HEK293 (cell line): ENCODE results near the gene SUPT3H.

ENCODE experiments used
- CTCF ChIA-PET: fragments of 350-600 bp; formaldehyde crosslinking; extraction: SDS; loops from one replicate; lab custom pipeline; 2021; ENCODE audit warnings: antibody characterized with exemption; lab: Yijun Ruan, JAX
- POLR2A ChIA-PET: fragments of 300-600 bp; formaldehyde crosslinking; extraction: SDS; loops from one replicate; lab custom pipeline; 2020; ENCODE audit warnings: antibody characterized with exemption, inconsistent platforms; lab: Yijun Ruan, JAX
- H3K27ac ChIP-seq: fragments of 200-500 bp; sonication (Bioruptor generic); 2 replicates; pipeline ENCODE4 v1.5.1; 2014; ENCODE audit warnings: low read depth, low read length, control low read depth, inconsistent platforms; ENCODE audit errors: extremely low read depth
- H3K36me3 ChIP-seq, 2 experiments: fragments of 200-500 bp in 1 of 2; sonication (Bioruptor generic) in 1 of 2; 1 replicate in 1 of 2; 2 replicates in 1 of 2; pipeline ENCODE4 v1.5.1; 2014 to 2017; ENCODE audit warnings: inconsistent platforms in 2 of 2, low read length in 2 of 2; ENCODE audit not compliant: control insufficient read depth in 2 of 2, insufficient read depth in 1 of 2
- H3K4me1 ChIP-seq: fragments of 200-500 bp; sonication (Bioruptor generic); 2 replicates; pipeline ENCODE4 v1.5.1; 2014; ENCODE audit warnings: mild to moderate bottlenecking, low read length, inconsistent platforms; ENCODE audit not compliant: control insufficient read depth, insufficient read depth
- H3K4me3 ChIP-seq: 2 replicates; pipeline ENCODE4 v1.5.1; 2011; ENCODE audit warnings: low read depth, mild to moderate bottlenecking, control low read depth, low read length, moderate library complexity
- H3K9me3 ChIP-seq: fragments of 200-500 bp; sonication (Bioruptor generic); 2 replicates; pipeline ENCODE4 v1.5.1; 2014; ENCODE audit warnings: low read depth, low read length, inconsistent platforms; ENCODE audit not compliant: control insufficient read depth, insufficient read depth
- GFI1B ChIP-seq: fragments of 450-650 bp; formaldehyde crosslinking; IDR thresholded peaks from 2 replicates; pipeline ENCODE4 v1.5.1; 2016; ENCODE audit warnings: missing biosample characterization, missing genetic modification characterization
- GLIS1 ChIP-seq: fragments of 450-650 bp; formaldehyde crosslinking; IDR thresholded peaks from 2 replicates; pipeline ENCODE4 v1.5.1; 2016; ENCODE audit warnings: missing biosample characterization, missing genetic modification characterization
- KLF16 ChIP-seq: fragments of 450-650 bp; formaldehyde crosslinking; IDR thresholded peaks from 2 replicates; pipeline ENCODE4 v1.5.1; 2017; ENCODE audit warnings: missing biosample characterization, missing genetic modification characterization
- OSR2 ChIP-seq: fragments of 450-650 bp; formaldehyde crosslinking; IDR thresholded peaks from 2 replicates; pipeline ENCODE4 v1.5.1; 2016; ENCODE audit warnings: missing biosample characterization, missing genetic modification characterization
- SP2 ChIP-seq: fragments of 450-650 bp; formaldehyde crosslinking; IDR thresholded peaks from 2 replicates; pipeline ENCODE4 v1.5.1; 2016; ENCODE audit warnings: missing biosample characterization, missing genetic modification characterization
- ZBTB20 ChIP-seq: fragments of 450-650 bp; formaldehyde crosslinking; IDR thresholded peaks from 2 replicates; pipeline ENCODE4 v1.5.1; 2016; ENCODE audit warnings: missing biosample characterization, missing genetic modification characterization
- ZFP69B ChIP-seq: fragments of 450-650 bp; formaldehyde crosslinking; IDR thresholded peaks from 2 replicates; pipeline ENCODE4 v1.5.1; 2016; ENCODE audit warnings: missing biosample characterization, missing genetic modification characterization
- ZNF132 ChIP-seq: fragments of 450-650 bp; formaldehyde crosslinking; IDR thresholded peaks from 2 replicates; pipeline ENCODE4 v1.5.1; 2017; ENCODE audit warnings: missing biosample characterization, missing genetic modification characterization, borderline replicate concordance
- ZNF214 ChIP-seq: fragments of 450-650 bp; formaldehyde crosslinking; IDR thresholded peaks from 2 replicates; pipeline ENCODE4 v1.5.1; 2017; ENCODE audit warnings: missing biosample characterization, mild to moderate bottlenecking, missing genetic modification characterization, borderline replicate concordance
- ZNF223 ChIP-seq: fragments of 450-650 bp; formaldehyde crosslinking; IDR thresholded peaks from 2 replicates; pipeline ENCODE4 v1.5.1; 2016; ENCODE audit warnings: missing biosample characterization, missing genetic modification characterization
- ZNF26 ChIP-seq: fragments of 450-650 bp; formaldehyde crosslinking; IDR thresholded peaks from 2 replicates; pipeline ENCODE4 v1.5.1; 2016; ENCODE audit warnings: missing biosample characterization, missing genetic modification characterization
- ZNF366 ChIP-seq: fragments of 450-650 bp; formaldehyde crosslinking; conservative IDR thresholded peaks from 2 replicates; pipeline ENCODE4 v1.5.1; 2016; ENCODE audit warnings: missing biosample characterization, missing genetic modification characterization
- ZNF426 ChIP-seq: fragments of 450-650 bp; formaldehyde crosslinking; IDR thresholded peaks from 2 replicates; pipeline ENCODE4 v1.5.1; 2017; ENCODE audit warnings: missing biosample characterization, missing genetic modification characterization, mild to moderate bottlenecking, inconsistent platforms, moderate library complexity
- ZNF530 ChIP-seq: fragments of 450-650 bp; formaldehyde crosslinking; IDR thresholded peaks from 2 replicates; pipeline ENCODE4 v1.5.1; 2016; ENCODE audit warnings: low read depth, missing biosample characterization, missing genetic modification characterization
- ZNF549 ChIP-seq: fragments of 450-650 bp; IDR thresholded peaks from 2 replicates; pipeline ENCODE4 v1.5.1; 2018; ENCODE audit warnings: missing biosample characterization, missing genetic modification characterization, mild to moderate bottlenecking, inconsistent platforms, moderate library complexity
- ZNF561 ChIP-seq: fragments of 450-650 bp; IDR thresholded peaks from 2 replicates; pipeline ENCODE4 v1.5.1; 2018; ENCODE audit warnings: missing biosample characterization, missing genetic modification characterization, borderline replicate concordance
- ZNF596 ChIP-seq: fragments of 450-650 bp; IDR thresholded peaks from 2 replicates; pipeline ENCODE4 v1.5.0; 2018; ENCODE audit warnings: missing biosample characterization, mild to moderate bottlenecking, missing genetic modification characterization, moderate library complexity
- ZNF624 ChIP-seq: fragments of 450-650 bp; formaldehyde crosslinking; IDR thresholded peaks from 2 replicates; pipeline ENCODE4 v1.5.1; 2017; ENCODE audit warnings: missing biosample characterization, missing genetic modification characterization
- ZNF626 ChIP-seq: fragments of 450-650 bp; sonication (Bioruptor Pico); formaldehyde crosslinking; IDR thresholded peaks from 2 replicates; pipeline ENCODE4 v1.5.1; 2018; ENCODE audit warnings: missing biosample characterization, missing genetic modification characterization, inconsistent platforms
- ZNF76 ChIP-seq: fragments of 450-650 bp; formaldehyde crosslinking; IDR thresholded peaks from 2 replicates; pipeline ENCODE4; 2016; ENCODE audit warnings: low read depth, missing biosample characterization, missing genetic modification characterization, borderline replicate concordance
- ZNF791 ChIP-seq: fragments of 450-650 bp; formaldehyde crosslinking; IDR thresholded peaks from 2 replicates; pipeline ENCODE4 v1.5.1; 2016; ENCODE audit warnings: missing biosample characterization, missing genetic modification characterization
- ZNF830 ChIP-seq: fragments of 450-650 bp; IDR thresholded peaks from 2 replicates; pipeline ENCODE4 v1.5.0; 2018; ENCODE audit warnings: missing biosample characterization, missing genetic modification characterization, low read depth, mild to moderate bottlenecking, moderate library complexity
- ZNF843 ChIP-seq: fragments of 450-650 bp; formaldehyde crosslinking; IDR thresholded peaks from 2 replicates; pipeline ENCODE4 v1.5.1; 2016; ENCODE audit warnings: missing biosample characterization, missing genetic modification characterization
- TF ChIP-seq, protein P1 (sequence below): fragments of 450-650 bp; formaldehyde crosslinking; IDR thresholded peaks from 2 replicates; pipeline ENCODE4 v1.5.1; 2016; ENCODE audit warnings: missing biosample characterization, missing genetic modification characterization
- TF ChIP-seq, protein P2 (sequence below): fragments of 450-650 bp; formaldehyde crosslinking; IDR thresholded peaks from 2 replicates; pipeline ENCODE4 v1.5.1; 2016; ENCODE audit warnings: missing biosample characterization, missing genetic modification characterization

SUPT3H gene

DNA sequence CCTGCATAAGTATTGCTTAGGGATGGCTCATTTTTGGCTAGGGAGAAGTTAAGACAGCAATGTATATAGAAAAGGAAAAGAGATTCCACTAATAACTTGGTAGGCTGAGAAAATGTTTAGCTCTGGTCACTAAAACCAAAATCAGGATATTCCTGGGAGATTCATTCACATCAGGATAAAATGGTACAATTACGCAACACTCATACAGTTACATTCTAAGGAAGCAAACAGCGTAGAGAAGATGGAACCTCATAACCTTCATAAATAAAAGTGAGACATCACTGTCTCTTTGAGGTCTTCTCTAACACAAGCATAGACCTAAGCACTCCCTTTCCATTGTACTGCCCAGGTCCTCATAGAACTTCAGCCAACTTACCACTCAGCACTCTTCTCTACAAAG is 345.3 kb downstream of the SUPT3H start:
- CTCF ChIA-PET, result no interaction called here
- POLR2A ChIA-PET, result no interaction called here

GRCh38 chr6:45031601-45032000 is 346.1 kb downstream of the SUPT3H start:
- Histone ChIP-seq H3K27ac (no peak overlapping the region), H3K36me3 (no peaks in the 10 kb centered on the region), H3K9me3 (peaks cover 2% of the 10 kb centered on the region; the same call in 1 of the 2 replicates), H3K4me1 (no peaks in the 10 kb centered on the region)
- POLR2A ChIA-PET, result no interaction called here
- TF ChIP-seq ZNF843 (tag by site-specific recombination) (no peak), ZNF366 (tag by site-specific recombination) (no peak), ZNF76 (tag by site-specific recombination) (no peak), OSR2 (no peak), ZNF561 (tag by site-specific recombination) (no peak), ZNF626 (no peak)
- TF ChIP-seq, all 188 proteins: peak for 0
- CTCF ChIA-PET, result interaction anchor here (0.6 kb wide), 2 partner anchors 9 to 174 kb away, joined by 3 to 5 read pairs; no protein-coding TSS in a partner anchor
- no peak overlapping the region for H3K4me3 ChIP-seq

More for the DNA sequence above, 345.3 kb downstream of the SUPT3H start:
- Histone ChIP-seq H3K9me3 (peaks cover 1% of the 10 kb centered on the region; the same call in 1 of the 2 replicates), H3K4me3 (no peak overlapping the region), H3K36me3 (no peaks in the 10 kb centered on the region), H3K27ac (no peak overlapping the region), H3K4me1 (no peaks in the 10 kb centered on the region)
- no peak for TF ChIP-seq GLIS1 (tag by site-specific recombination)
- TF ChIP-seq, protein P1, sequence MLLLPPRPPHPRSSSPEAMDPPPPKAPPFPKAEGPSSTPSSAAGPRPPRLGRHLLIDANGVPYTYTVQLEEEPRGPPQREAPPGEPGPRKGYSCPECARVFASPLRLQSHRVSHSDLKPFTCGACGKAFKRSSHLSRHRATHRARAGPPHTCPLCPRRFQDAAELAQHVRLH (tag by site-specific recombination), result no peak
- no peak for TF ChIP-seq ZNF214 (tag by site-specific recombination)
- no peak for TF ChIP-seq ZNF791 (tag by site-specific recombination)
- no peak for TF ChIP-seq ZNF624 (tag by site-specific recombination)
- no peak for TF ChIP-seq SP2
- TF ChIP-seq KLF16, result no peak

- no peak overlapping the region for H3K27ac ChIP-seq
- ChIA-PET CTCF (interaction anchor here (0.5 kb wide), 1 partner anchor 54 kb away, joined by 4 read pairs; no protein-coding TSS in a partner anchor), POLR2A (no interaction called here)
- no peaks in the 10 kb centered on the region for H3K4me1 ChIP-seq
- no peaks in the 10 kb centered on the region for H3K36me3 ChIP-seq
- peaks cover 2% of the 10 kb centered on the region; the same call in 1 of the 2 replicates for H3K9me3 ChIP-seq
- H3K4me3 ChIP-seq, result no peak overlapping the region
- no peak for TF ChIP-seq ZBTB20
- no peak for TF ChIP-seq ZNF530
- TF ChIP-seq ZFP69B (tag by site-specific recombination), result no peak
- no peak for TF ChIP-seq ZNF426 (tag by site-specific recombination)
Measured at GRCh38 chr6:45027126-45027525, 350.6 kb downstream of the SUPT3H start.

- CTCF ChIA-PET, result interaction anchor here (0.7 kb wide), 1 partner anchor 551 kb away, joined by 4 read pairs; no protein-coding TSS in a partner anchor
- no peaks in the 10 kb centered on the region for H3K4me1 ChIP-seq
- H3K4me3 ChIP-seq, result no peak overlapping the region
- POLR2A ChIA-PET, result no interaction called here
- no peaks in the 10 kb centered on the region for H3K36me3 ChIP-seq
- peaks cover 2% of the 10 kb centered on the region; the same call in 1 of the 2 replicates for H3K9me3 ChIP-seq
- H3K27ac ChIP-seq, result no peak overlapping the region
- TF ChIP-seq ZNF26 (tag by site-specific recombination), result no peak
- no peak for TF ChIP-seq ZNF132 (tag by site-specific recombination)
- no peak for TF ChIP-seq ZNF830 (tag by site-specific recombination)
- TF ChIP-seq GFI1B (tag by site-specific recombination), result no peak
- TF ChIP-seq ZNF223 (tag by site-specific recombination), result no peak
- TF ChIP-seq ZNF549, result no peak
- TF ChIP-seq, protein P2, sequence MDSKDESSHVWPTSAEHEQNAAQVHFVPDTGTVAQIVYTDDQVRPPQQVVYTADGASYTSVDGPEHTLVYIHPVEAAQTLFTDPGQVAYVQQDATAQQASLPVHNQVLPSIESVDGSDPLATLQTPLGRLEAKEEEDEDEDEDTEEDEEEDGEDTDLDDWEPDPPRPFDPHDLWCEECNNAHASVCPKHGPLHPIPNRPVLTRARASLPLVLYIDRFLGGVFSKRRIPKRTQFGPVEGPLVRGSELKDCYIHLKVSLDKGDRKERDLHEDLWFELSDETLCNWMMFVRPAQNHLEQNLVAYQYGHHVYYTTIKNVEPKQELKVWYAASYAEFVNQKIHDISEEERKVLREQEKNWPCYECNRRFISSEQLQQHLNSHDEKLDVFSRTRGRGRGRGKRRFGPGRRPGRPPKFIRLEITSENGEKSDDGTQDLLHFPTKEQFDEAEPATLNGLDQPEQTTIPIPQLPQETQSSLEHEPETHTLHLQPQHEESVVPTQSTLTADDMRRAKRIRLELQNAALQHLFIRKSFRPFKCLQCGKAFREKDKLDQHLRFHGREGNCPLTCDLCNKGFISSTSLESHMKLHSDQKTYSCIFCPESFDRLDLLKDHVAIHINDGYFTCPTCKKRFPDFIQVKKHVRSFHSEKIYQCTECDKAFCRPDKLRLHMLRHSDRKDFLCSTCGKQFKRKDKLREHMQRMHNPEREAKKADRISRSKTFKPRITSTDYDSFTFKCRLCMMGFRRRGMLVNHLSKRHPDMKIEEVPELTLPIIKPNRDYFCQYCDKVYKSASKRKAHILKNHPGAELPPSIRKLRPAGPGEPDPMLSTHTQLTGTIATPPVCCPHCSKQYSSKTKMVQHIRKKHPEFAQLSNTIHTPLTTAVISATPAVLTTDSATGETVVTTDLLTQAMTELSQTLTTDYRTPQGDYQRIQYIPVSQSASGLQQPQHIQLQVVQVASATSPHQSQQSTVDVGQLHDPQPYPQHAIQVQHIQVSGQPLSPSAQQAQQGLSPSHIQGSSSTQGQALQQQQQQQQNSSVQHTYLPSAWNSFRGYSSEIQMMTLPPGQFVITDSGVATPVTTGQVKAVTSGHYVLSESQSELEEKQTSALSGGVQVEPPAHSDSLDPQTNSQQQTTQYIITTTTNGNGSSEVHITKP (tag by site-specific recombination), result no peak
- TF ChIP-seq ZNF596 (tag by site-specific recombination), result no peak
Measured at GRCh38 chr6:45026003-45026516, 351.7 kb downstream of the SUPT3H start.
